IMR-90 (cell line): ENCODE measurements around the gene CRISPLD2. TPM values are rescaled to one million over a fixed set of nuclear protein-coding genes. Genes with fewer than 3 reads are reported as not detected.

Experiments used
- ATAC-seq: fragments of 200-7000 bp; cut with Tn5 transposase; 2 replicates; pipeline ENCODE4 v1.9.1; 2020; ENCODE audit warnings: low read depth, mild to moderate bottlenecking, moderate library complexity
- BruUV-seq: library from RNA; stranded (reverse); fragments of 400-500 nt; replicated peaks from 2 replicates; lab custom pipeline; 2021; lab: Mats Ljungman, UMichigan
- CTCF ChIA-PET: fragments of 300-600 bp; formaldehyde crosslinking; extraction: SDS; loops from one replicate; lab custom pipeline; 2021; ENCODE audit warnings: antibody characterized with exemption; lab: Yijun Ruan, JAX
- POLR2A ChIA-PET: fragments of 300-600 bp; sonication (Branson Sonifier 250); formaldehyde crosslinking; loops from one replicate; lab custom pipeline; 2022; ENCODE audit warnings: antibody characterized with exemption; ENCODE audit not compliant: unreplicated experiment; lab: Charles Lee
- DNase-seq: peaks from one replicate; pipeline ENCODE4 v3.0.0; 2013
- H2AFZ ChIP-seq: replicated peaks from 2 replicates; pipeline ENCODE3; 2013; ENCODE audit warnings: low read length, mild to moderate bottlenecking; ENCODE audit not compliant: poor library complexity
- H2AK5ac ChIP-seq: 2 replicates; pipeline ENCODE4 v1.6.1; 2013; ENCODE audit warnings: low read depth, low read length, inconsistent platforms
- H2AK9ac ChIP-seq: replicated peaks from 2 replicates; pipeline ENCODE3; 2013; ENCODE audit warnings: mild to moderate bottlenecking, low read depth, low read length, moderate library complexity; ENCODE audit not compliant: poor library complexity
- H2BK120ac ChIP-seq: 2 replicates; pipeline ENCODE4 v1.6.1; 2013; ENCODE audit warnings: low read depth, low read length, inconsistent platforms
- H2BK15ac ChIP-seq: 3 replicates; pipeline ENCODE4 v1.6.1; 2013; ENCODE audit warnings: low read depth, low read length, inconsistent platforms
- H2BK20ac ChIP-seq: 2 replicates; pipeline ENCODE4 v1.6.1; 2013; ENCODE audit warnings: low read depth, mild to moderate bottlenecking, inconsistent platforms, low read length, moderate library complexity
- H2BK5ac ChIP-seq: 2 replicates; pipeline ENCODE4 v1.6.1; 2013; ENCODE audit warnings: mild to moderate bottlenecking, low read depth, low read length, inconsistent platforms; ENCODE audit not compliant: poor library complexity, severe bottlenecking
- H3K14ac ChIP-seq: replicated peaks from 2 replicates; pipeline ENCODE4 v1.6.1; 2013; ENCODE audit warnings: low read depth, low read length, inconsistent platforms
- H3K18ac ChIP-seq: 2 replicates; pipeline ENCODE4 v1.6.1; 2013; ENCODE audit warnings: low read depth, low read length, control low read depth
- H3K23ac ChIP-seq: 2 replicates; pipeline ENCODE4 v1.6.1; 2013; ENCODE audit warnings: low read depth, low read length, inconsistent platforms
- H3K27ac ChIP-seq: 2 replicates; pipeline ENCODE4 v1.5.1; 2013; ENCODE audit warnings: mild to moderate bottlenecking, control low read depth, low read length; ENCODE audit not compliant: insufficient read depth
- H3K27me3 ChIP-seq: 2 replicates; pipeline ENCODE4 v1.6.1; 2013; ENCODE audit warnings: low read length; ENCODE audit not compliant: control insufficient read depth, insufficient read depth
- H3K36me3 ChIP-seq: 2 replicates; pipeline ENCODE4 v1.6.1; 2013; ENCODE audit warnings: low read length, mixed read lengths; ENCODE audit not compliant: control insufficient read depth, insufficient read depth
- H3K4ac ChIP-seq: 2 replicates; pipeline ENCODE4 v1.6.1; 2013; ENCODE audit warnings: low read depth, low read length, inconsistent platforms
- H3K4me1 ChIP-seq: 2 replicates; pipeline ENCODE4 v1.6.1; 2013; ENCODE audit warnings: low read length, mixed read lengths; ENCODE audit not compliant: control insufficient read depth, insufficient read depth
- H3K4me2 ChIP-seq: 2 replicates; pipeline ENCODE4 v1.6.1; 2013; ENCODE audit warnings: low read depth, mild to moderate bottlenecking, control low read depth, low read length, moderate library complexity
- H3K4me3 ChIP-seq: 2 replicates; pipeline ENCODE4 v1.5.1; 2013; ENCODE audit warnings: low read depth, mild to moderate bottlenecking, control low read depth, low read length, moderate library complexity; ENCODE audit not compliant: insufficient read depth
- H3K56ac ChIP-seq: 2 replicates; pipeline ENCODE4 v1.6.1; 2013; ENCODE audit warnings: low read length, inconsistent platforms; ENCODE audit not compliant: insufficient read depth; ENCODE audit errors: extremely low read depth
- H3K79me1 ChIP-seq, 2 experiments: 2 replicates each; pipeline ENCODE4 v1.6.1; 2013; ENCODE audit warnings: low read length in 2 of 2, inconsistent platforms in 1 of 2, low read depth in 1 of 2
- H3K9ac ChIP-seq: 2 replicates; pipeline ENCODE4 v1.6.1; 2013; ENCODE audit warnings: low read depth, low read length, control low read depth
- H3K9me1 ChIP-seq: 2 replicates; pipeline ENCODE4 v1.6.1; 2013; ENCODE audit warnings: low read length, inconsistent platforms; ENCODE audit not compliant: insufficient read depth
- H3K9me3 ChIP-seq: 2 replicates; pipeline ENCODE4 v1.6.1; 2013; ENCODE audit warnings: low read length; ENCODE audit not compliant: control insufficient read depth, insufficient read depth
- H4K20me1 ChIP-seq: 2 replicates; pipeline ENCODE4 v1.6.1; 2013; ENCODE audit warnings: low read length, inconsistent platforms; ENCODE audit not compliant: insufficient read depth
- H4K5ac ChIP-seq: 2 replicates; pipeline ENCODE4 v1.6.1; 2013; ENCODE audit warnings: mild to moderate bottlenecking, low read depth, low read length, control low read depth
- H4K8ac ChIP-seq, 2 experiments: 2 replicates each; pipeline ENCODE4 v1.6.1; 2013; ENCODE audit warnings: low read depth in 2 of 2, low read length in 2 of 2, control low read depth in 1 of 2, inconsistent platforms in 1 of 2
- H4K91ac ChIP-seq: 2 replicates; pipeline ENCODE4 v1.6.1; 2013; ENCODE audit warnings: low read depth, low read length, inconsistent platforms; ENCODE audit not compliant: insufficient read depth
- BHLHE40 ChIP-seq: fragments of 150-350 bp; IDR thresholded peaks from 2 replicates; pipeline ENCODE4 v1.6.1; 2016; ENCODE audit warnings: mild to moderate bottlenecking, low read depth, low read length
- CEBPB ChIP-seq: IDR thresholded peaks from 2 replicates; pipeline ENCODE4 v1.6.1; 2012; ENCODE audit warnings: low read depth, low read length, improper control_type of control experiment
- CHD1 ChIP-seq: IDR thresholded peaks from 2 replicates; pipeline ENCODE4 v1.6.1; 2012; ENCODE audit warnings: low read depth, low read length, improper control_type of control experiment
- FOS ChIP-seq: fragments of 150-350 bp; IDR thresholded peaks from 2 replicates; pipeline ENCODE4 v1.6.1; 2016; ENCODE audit warnings: low read depth, low read length
- MAFK ChIP-seq: IDR thresholded peaks from 2 replicates; pipeline ENCODE4 v1.6.1; 2012; ENCODE audit warnings: low read depth, low read length, improper control_type of control experiment
- MAZ ChIP-seq: IDR thresholded peaks from 2 replicates; pipeline ENCODE4 v1.6.1; 2012; ENCODE audit warnings: low read depth, mild to moderate bottlenecking, low read length, improper control_type of control experiment, moderate library complexity, borderline replicate concordance
- MXI1 ChIP-seq: IDR thresholded peaks from 2 replicates; pipeline ENCODE4 v1.6.1; 2012; ENCODE audit warnings: low read depth, mild to moderate bottlenecking, low read length, moderate library complexity, borderline replicate concordance
- NFE2L2 ChIP-seq: fragments of 150-350 bp; IDR thresholded peaks from 2 replicates; pipeline ENCODE4 v1.6.1; 2016; ENCODE audit warnings: low read depth, mild to moderate bottlenecking, low read length
- POLR2A ChIP-seq: IDR thresholded peaks from 2 replicates; pipeline ENCODE4 v1.6.1; 2012; ENCODE audit warnings: mild to moderate bottlenecking, low read depth, low read length
- RCOR1 ChIP-seq: IDR thresholded peaks from 2 replicates; pipeline ENCODE4 v1.6.1; 2012; ENCODE audit warnings: mild to moderate bottlenecking, low read length, improper control_type of control experiment; ENCODE audit not compliant: insufficient replicate concordance
- RFX5 ChIP-seq: IDR thresholded peaks from 2 replicates; pipeline ENCODE4 v1.8.0; 2012; ENCODE audit warnings: low read depth, mild to moderate bottlenecking, low read length, moderate library complexity
- SMC3 ChIP-seq: fragments of 150-350 bp; IDR thresholded peaks from 2 replicates; pipeline ENCODE4 v1.6.1; 2016; ENCODE audit warnings: low read depth, mild to moderate bottlenecking, antibody characterized with exemption, low read length, moderate library complexity
- WGBS, 2 experiments: methylation state at CpG; one replicate each; pipeline versions ENCODE4 v1.1.5 to v1.1.7; 2013; ENCODE audit warnings: missing lambda C conversion rate in 2 of 2; ENCODE audit not compliant: insufficient read length in 1 of 2; ENCODE audit errors: extremely low coverage in 2 of 2; 5-methylcytosine and 5-hydroxymethylcytosine counted together
- dilution Hi-C: fragments of 300-500 bp; cut with HindIII; formaldehyde crosslinking; loops from one replicate; pipeline ENCODE4 v1.14.3; 2018; ENCODE audit warnings: low sequenced_read_pairs; ENCODE audit not compliant: unreplicated experiment
- in situ Hi-C: fragments of 300-500 bp; cut with MboI; formaldehyde crosslinking; loops from 3 replicates; pipeline ENCODE4 v1.14.3; 2019; ENCODE audit warnings: low sequenced_read_pairs, inconsistent platforms, mixed read lengths
- intact Hi-C: fragments of 100-400 bp; cut with micrococcal nuclease; formaldehyde crosslinking; loops from 2 replicates; pipeline ENCODE4 v1.10.0; 2022
- polyA plus RNA-seq, 3 experiments: library from polyadenylated mRNA; depleted of rRNA; stranded (reverse); fragments of >200 nt; gene quantifications; 2 replicates each; pipeline ENCODE4 v1.2.3, GENCODE V29; 2012; ENCODE audit warnings: low replicate concordance in 1 of 3
- total RNA-seq: library from RNA; depleted of rRNA; stranded (reverse); fragments of >200 nt; gene quantifications from 2 replicates; pipeline ENCODE4 v1.2.3, GENCODE V29; 2012
- TF ChIP-seq, protein P1 (sequence below): conservative IDR thresholded peaks from 2 replicates; pipeline ENCODE4 v1.5.1; 2012; ENCODE audit warnings: mild to moderate bottlenecking, low read depth, low read length, improper control_type of control experiment
- TF ChIP-seq, protein P2 (sequence below): fragments of 150-350 bp; IDR thresholded peaks from 2 replicates; pipeline ENCODE4 v1.6.1; 2017; ENCODE audit warnings: mild to moderate bottlenecking, antibody characterized with exemption, low read length, low read depth
- TF ChIP-seq, protein P3 (sequence below): fragments of 150-350 bp; IDR thresholded peaks from 2 replicates; pipeline ENCODE4 v1.6.1; 2016; ENCODE audit warnings: low read depth, mild to moderate bottlenecking, low read length, moderate library complexity, borderline replicate concordance

CRISPLD2 gene
- total and polyA plus RNA-seq, 2 of the 4 experiments (the other 2 are of a cell fraction) = 23.1 to 37.5 TPM

DNA sequence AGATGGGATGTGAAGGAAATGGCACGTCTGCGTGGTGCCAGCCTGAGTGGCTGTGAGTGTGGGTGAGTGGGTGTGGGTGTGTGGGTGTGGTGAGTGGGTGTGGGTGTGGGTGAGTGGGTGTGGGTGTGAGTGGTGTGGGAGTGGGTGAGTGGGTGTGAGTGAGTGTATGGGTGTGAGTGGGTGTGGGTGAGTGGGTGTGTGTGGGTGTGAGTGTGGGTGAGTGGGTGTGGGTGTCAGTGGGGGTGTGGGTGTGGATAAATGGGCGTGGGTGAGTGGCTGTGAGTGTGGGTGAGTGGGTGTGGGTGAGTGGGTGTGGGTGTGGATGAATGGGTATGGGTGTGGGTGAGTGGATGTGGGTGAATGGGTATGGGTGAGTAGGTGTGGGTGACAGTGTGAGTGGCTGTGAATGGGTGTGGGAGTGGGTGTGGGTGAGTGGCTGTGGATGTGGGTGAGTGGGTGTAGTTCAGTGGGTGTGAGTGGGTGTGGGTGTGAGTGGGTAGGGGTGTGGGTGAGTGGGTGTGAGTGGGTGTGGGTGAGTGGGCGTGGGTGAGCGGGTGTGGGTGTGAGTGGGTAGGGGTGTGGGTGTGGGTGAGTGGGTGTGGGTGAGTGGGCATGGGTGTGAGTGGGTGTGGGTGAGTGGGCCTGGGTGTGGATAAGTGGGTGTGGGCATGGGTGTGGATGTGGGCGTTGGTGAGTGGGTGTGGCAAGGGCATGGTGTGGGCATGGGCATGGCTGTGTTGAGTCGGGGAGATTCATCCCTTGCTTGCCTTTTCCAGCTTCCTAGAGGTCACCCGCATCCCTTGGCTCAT lies 110.7 kb downstream of the CRISPLD2 start:
- Histone ChIP-seq H3K27ac (no peak overlapping the region), H2BK5ac (peak overlapping the region; percentile 70), H4K5ac (no peak overlapping the region), H3K56ac (no peak overlapping the region), H4K20me1 (no peaks in the 10 kb centered on the region), H3K9me3 (no peaks in the 10 kb centered on the region), H3K9me1 (peaks cover 3% of the 10 kb centered on the region; the same call in 1 of the 2 replicates), H3K4me3 (no peak overlapping the region), H3K14ac (no peak overlapping the region), H2BK120ac (no peak overlapping the region), H2AK9ac (no peak overlapping the region), H3K27me3 (no peaks in the 10 kb centered on the region), H3K79me1 (no peaks in the 10 kb centered on the region), H2AK5ac (peak overlapping the region; percentile 47), H2AFZ (peak overlapping the region; percentile 43), H2BK15ac (no peak overlapping the region), H3K36me3 (no peaks in the 10 kb centered on the region), H3K4me2 (no peak overlapping the region), H3K23ac (no peak overlapping the region), H3K4me1 (peaks cover 2% of the 10 kb centered on the region; the same call in 1 of the 2 replicates), H4K8ac (no peak overlapping the region), H3K9ac (no peak overlapping the region), H3K18ac (no peak overlapping the region), H2BK20ac (no peak overlapping the region), H4K91ac (no peak overlapping the region), H3K4ac (no peak overlapping the region)
- intact Hi-C loops (no loop called here), dilution Hi-C loops (no loop called here), in situ Hi-C loops (no loop called here)
- WGBS, 2 experiments = 97% methylated on average over 2 of the region's 8 CpGs; no CpG with 5 or more reads in 1 of the 2 experiments
- ATAC-seq (no peak), DNase-seq (no peak)
- ChIA-PET CTCF (no interaction called here), POLR2A (no interaction called here)
- no peak for TF ChIP-seq MXI1
- no peak for TF ChIP-seq SMC3
- no peak for TF ChIP-seq CHD1
- no peak for TF ChIP-seq MAFK
- TF ChIP-seq, protein P1, sequence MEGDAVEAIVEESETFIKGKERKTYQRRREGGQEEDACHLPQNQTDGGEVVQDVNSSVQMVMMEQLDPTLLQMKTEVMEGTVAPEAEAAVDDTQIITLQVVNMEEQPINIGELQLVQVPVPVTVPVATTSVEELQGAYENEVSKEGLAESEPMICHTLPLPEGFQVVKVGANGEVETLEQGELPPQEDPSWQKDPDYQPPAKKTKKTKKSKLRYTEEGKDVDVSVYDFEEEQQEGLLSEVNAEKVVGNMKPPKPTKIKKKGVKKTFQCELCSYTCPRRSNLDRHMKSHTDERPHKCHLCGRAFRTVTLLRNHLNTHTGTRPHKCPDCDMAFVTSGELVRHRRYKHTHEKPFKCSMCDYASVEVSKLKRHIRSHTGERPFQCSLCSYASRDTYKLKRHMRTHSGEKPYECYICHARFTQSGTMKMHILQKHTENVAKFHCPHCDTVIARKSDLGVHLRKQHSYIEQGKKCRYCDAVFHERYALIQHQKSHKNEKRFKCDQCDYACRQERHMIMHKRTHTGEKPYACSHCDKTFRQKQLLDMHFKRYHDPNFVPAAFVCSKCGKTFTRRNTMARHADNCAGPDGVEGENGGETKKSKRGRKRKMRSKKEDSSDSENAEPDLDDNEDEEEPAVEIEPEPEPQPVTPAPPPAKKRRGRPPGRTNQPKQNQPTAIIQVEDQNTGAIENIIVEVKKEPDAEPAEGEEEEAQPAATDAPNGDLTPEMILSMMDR = no peak
- TF ChIP-seq BHLHE40 = no peak
- no peak for TF ChIP-seq FOS
- TF ChIP-seq RFX5 = no peak
- TF ChIP-seq CEBPB = no peak
- TF ChIP-seq MAZ = no peak
- no peak for TF ChIP-seq NFE2L2
- TF ChIP-seq POLR2A = no peak
- TF ChIP-seq, protein P2, sequence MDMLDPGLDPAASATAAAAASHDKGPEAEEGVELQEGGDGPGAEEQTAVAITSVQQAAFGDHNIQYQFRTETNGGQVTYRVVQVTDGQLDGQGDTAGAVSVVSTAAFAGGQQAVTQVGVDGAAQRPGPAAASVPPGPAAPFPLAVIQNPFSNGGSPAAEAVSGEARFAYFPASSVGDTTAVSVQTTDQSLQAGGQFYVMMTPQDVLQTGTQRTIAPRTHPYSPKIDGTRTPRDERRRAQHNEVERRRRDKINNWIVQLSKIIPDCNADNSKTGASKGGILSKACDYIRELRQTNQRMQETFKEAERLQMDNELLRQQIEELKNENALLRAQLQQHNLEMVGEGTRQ = no peak
- TF ChIP-seq RCOR1 = no peak
- TF ChIP-seq, protein P3, sequence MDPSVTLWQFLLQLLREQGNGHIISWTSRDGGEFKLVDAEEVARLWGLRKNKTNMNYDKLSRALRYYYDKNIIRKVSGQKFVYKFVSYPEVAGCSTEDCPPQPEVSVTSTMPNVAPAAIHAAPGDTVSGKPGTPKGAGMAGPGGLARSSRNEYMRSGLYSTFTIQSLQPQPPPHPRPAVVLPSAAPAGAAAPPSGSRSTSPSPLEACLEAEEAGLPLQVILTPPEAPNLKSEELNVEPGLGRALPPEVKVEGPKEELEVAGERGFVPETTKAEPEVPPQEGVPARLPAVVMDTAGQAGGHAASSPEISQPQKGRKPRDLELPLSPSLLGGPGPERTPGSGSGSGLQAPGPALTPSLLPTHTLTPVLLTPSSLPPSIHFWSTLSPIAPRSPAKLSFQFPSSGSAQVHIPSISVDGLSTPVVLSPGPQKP = no peak
- no TSS peak for BruUV-seq
